Hepatocyte (in vitro differentiated cells): Measurements from ENCODE around the gene SYS1. TPM values are rescaled to one million over a fixed set of nuclear protein-coding genes. Genes with fewer than 3 reads are reported as not detected.

ENCODE experiments used
- DNase-seq: peaks from one replicate; pipeline ENCODE4 v3.0.0-alpha.2; 2016; ENCODE audit warnings: low spot score
- H2AFZ ChIP-seq: fragments of 200-600 bp; sonication (generic); 2 replicates; pipeline ENCODE4 v1.6.0; 2016; ENCODE audit warnings: antibody characterized with exemption, mild to moderate bottlenecking
- H3K27ac ChIP-seq: fragments of 200-600 bp; sonication (generic); 2 replicates; pipeline ENCODE4 v1.5.1; 2016; ENCODE audit warnings: mild to moderate bottlenecking
- H3K27me3 ChIP-seq: fragments of 200-600 bp; sonication (generic); 2 replicates; pipeline ENCODE4 v1.6.1; 2016
- H3K36me3 ChIP-seq: fragments of 200-600 bp; sonication (generic); replicated peaks from 2 replicates; pipeline ENCODE4 v1.5.1; 2016; ENCODE audit warnings: low read depth; ENCODE audit not compliant: insufficient read depth
- H3K4me1 ChIP-seq: fragments of 200-600 bp; sonication (generic); 2 replicates; pipeline ENCODE4 v1.5.1; 2016; ENCODE audit warnings: mild to moderate bottlenecking, moderate library complexity; ENCODE audit not compliant: insufficient read depth
- H3K4me2 ChIP-seq: fragments of 200-600 bp; sonication (generic); 2 replicates; pipeline ENCODE4 v1.6.0; 2016
- H3K4me3 ChIP-seq: fragments of 200-600 bp; sonication (generic); 2 replicates; pipeline ENCODE4 v1.5.1; 2016; ENCODE audit warnings: mild to moderate bottlenecking
- H3K79me2 ChIP-seq: fragments of 200-600 bp; sonication (generic); 2 replicates; pipeline ENCODE4 v1.6.0; 2017; ENCODE audit warnings: mild to moderate bottlenecking
- H3K9me2 ChIP-seq: fragments of 200-600 bp; sonication (generic); replicated peaks from 2 replicates; pipeline ENCODE4 v1.6.0; 2017; ENCODE audit warnings: mild to moderate bottlenecking; ENCODE audit not compliant: insufficient read depth
- H3K9me3 ChIP-seq: fragments of 200-600 bp; sonication (generic); 2 replicates; pipeline ENCODE4 v1.5.1; 2016; ENCODE audit warnings: low read depth, mild to moderate bottlenecking
- H4K20me1 ChIP-seq: fragments of 200-600 bp; sonication (generic); 2 replicates; pipeline ENCODE4 v1.6.0; 2016; ENCODE audit warnings: mild to moderate bottlenecking; ENCODE audit not compliant: insufficient read depth, poor library complexity, severe bottlenecking
- CTCF ChIP-seq: fragments of 200-600 bp; sonication (generic); IDR thresholded peaks from 2 replicates; pipeline ENCODE4 v1.5.1; 2016; ENCODE audit warnings: antibody characterized with exemption, mild to moderate bottlenecking; ENCODE audit not compliant: poor library complexity
- EZH2 ChIP-seq: fragments of 200-600 bp; sonication (generic); IDR thresholded peaks from 2 replicates; pipeline ENCODE4 v1.6.1; 2016; ENCODE audit warnings: antibody characterized with exemption, mild to moderate bottlenecking, borderline replicate concordance
- EZH2phosphoT487 ChIP-seq: fragments of 200-600 bp; sonication (generic); IDR thresholded peaks from one replicate; pipeline ENCODE4 v1.6.1; 2018; ENCODE audit warnings: antibody characterized with exemption, mild to moderate bottlenecking, low read depth, moderate library complexity; ENCODE audit not compliant: unreplicated experiment, severe bottlenecking
- WGBS: methylation state at CpG from one replicate; pipeline ENCODE4 v1.1.6; 2016; ENCODE audit warnings: low lambda C conversion rate; ENCODE audit errors: missing lambda C conversion rate; 5-methylcytosine and 5-hydroxymethylcytosine counted together
- polyA plus RNA-seq: library from polyadenylated mRNA; unstranded; fragments of >200 nt; fragmentation: Nextera tagmentation; extraction: Ambion mirVana; gene quantifications from 2 replicates; pipeline ENCODE4 v1.2.1, GENCODE V29; 2016
- total RNA-seq: library from RNA; depleted of rRNA; stranded (reverse); fragments of >200 nt; gene quantifications from 2 replicates; pipeline ENCODE4 v1.2.3, GENCODE V29; 2014

The SYS1 gene
- total and polyA plus RNA-seq, 2 experiments from 2014 or later, result 35.8 to 42.0 TPM

DNA sequence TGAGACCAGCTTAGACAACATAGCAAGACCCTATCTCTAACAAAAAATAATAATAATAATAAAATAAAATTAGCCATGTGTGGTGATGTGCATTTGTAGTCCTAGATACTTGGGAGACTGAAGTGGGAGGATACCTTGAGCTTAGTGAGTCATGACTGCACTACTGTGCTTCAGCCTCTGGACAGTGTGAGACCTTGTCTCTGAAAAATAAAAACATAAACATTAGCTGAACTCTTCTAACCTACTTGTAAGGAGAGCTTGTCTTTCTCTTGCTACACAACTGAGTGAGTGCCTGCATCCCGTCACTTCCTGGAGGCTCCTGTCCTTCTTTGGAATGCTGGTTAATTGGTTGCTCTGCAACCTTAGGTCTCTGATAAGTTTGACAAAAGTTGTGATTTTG lies 40.0 kb downstream of the SYS1 start:
- H3K27ac ChIP-seq, result no peak overlapping the region
- no peaks in the 10 kb centered on the region for H4K20me1 ChIP-seq
- 70% methylated on average over 1 of the region's 1 CpG for WGBS
- H3K27me3 ChIP-seq, result peaks cover 16% of the 10 kb centered on the region
- peaks cover 7% of the 10 kb centered on the region for H3K9me3 ChIP-seq
- no peak overlapping the region for H3K4me3 ChIP-seq
- TF ChIP-seq EZH2phosphoT487 (no peak), CTCF (no peak), EZH2 (no peak)
- H3K79me2 ChIP-seq, result no peaks in the 10 kb centered on the region
- H3K4me2 ChIP-seq, result no peak overlapping the region
- H3K9me2 ChIP-seq, result no peaks in the 10 kb centered on the region
- peaks cover 6% of the 10 kb centered on the region for H3K4me1 ChIP-seq
- DNase-seq, result no peak
- H2AFZ ChIP-seq, result no peak overlapping the region
- no peaks in the 10 kb centered on the region for H3K36me3 ChIP-seq

GRCh38 chr20:45404438-45404837 lies 41.5 kb downstream of the SYS1 start:
- Histone ChIP-seq H3K79me2 (no peaks in the 10 kb centered on the region), H3K36me3 (no peaks in the 10 kb centered on the region), H2AFZ (no peak overlapping the region), H3K9me3 (peaks cover 7% of the 10 kb centered on the region), H3K4me2 (no peak overlapping the region), H3K9me2 (no peaks in the 10 kb centered on the region), H3K27ac (no peak overlapping the region), H3K4me1 (peaks cover 6% of the 10 kb centered on the region), H3K4me3 (no peak overlapping the region), H3K27me3 (peaks cover 16% of the 10 kb centered on the region), H4K20me1 (no peaks in the 10 kb centered on the region)
- TF ChIP-seq CTCF, result no peak
- TF ChIP-seq EZH2phosphoT487, result no peak
- no peak for TF ChIP-seq EZH2
- 87% methylated on average over 1 of the region's 1 CpG for WGBS
- no peak for DNase-seq

- H3K4me2 ChIP-seq, result peak overlapping the region; percentile 100
- H3K9me2 ChIP-seq, result no peaks in the 10 kb centered on the region
- peaks cover 16% of the 10 kb centered on the region for H3K27me3 ChIP-seq
- peak overlapping the region; percentile 96 for H2AFZ ChIP-seq
- DNase-seq, result peak; percentile 22
- no peaks in the 10 kb centered on the region for H4K20me1 ChIP-seq
- H3K79me2 ChIP-seq, result no peaks in the 10 kb centered on the region
- TF ChIP-seq EZH2phosphoT487 (no peak), CTCF (peak; percentile 5)
- H3K4me3 ChIP-seq, result peak overlapping the region; percentile 94
- no peaks in the 10 kb centered on the region for H3K9me3 ChIP-seq
- no peak overlapping the region for H3K27ac ChIP-seq
- no peaks in the 10 kb centered on the region for H3K36me3 ChIP-seq
- peaks cover 6% of the 10 kb centered on the region for H3K4me1 ChIP-seq
- 6% methylated on average over 34 of the region's 49 CpGs for WGBS
Observed at GRCh38 chr20:45405571-45406259, 42.8 kb downstream of the SYS1 start.
